Peyer's patch (tissue), 4 donors: Measurements from ENCODE around the gene CREB3.

Source experiments
- CTCF ChIP-seq, 6 experiments: fragments of 450-650 bp in 4 of 6; fragments of 200-600 bp in 2 of 6; sonication (generic) in 1 of 6; IDR thresholded peaks; one replicate each; pipeline ENCODE4 v1.5.1; 2017 to 2019; ENCODE audit warnings: antibody characterized with exemption in 6 of 6, mild to moderate bottlenecking in 3 of 6, moderate library complexity in 1 of 6
- POLR2A ChIP-seq, 2 donors: fragments of 450-650 bp; IDR thresholded peaks; one replicate each; pipeline ENCODE4 v1.5.1; 2017; ENCODE audit warnings: antibody characterized with exemption in 2 of 2, mild to moderate bottlenecking in 2 of 2, moderate library complexity in 2 of 2

GRCh38 chr9:35710818-35711500, 21.5 kb upstream of the CREB3 start:
- TF ChIP-seq CTCF (IDR thresholded peaks at IDR 0.05), result no peak
- no peak for TF ChIP-seq POLR2A (IDR thresholded peaks at IDR 0.05)
